HL-60/S4 treated with phorbol 12-myristate 13-acetate at 8.2 ng/mL for 4 days and 3 days (cell line): ENCODE measurements around the gene RNF126.
"Not testable (repeated sequence)": the region's sequence is repeated elsewhere in the genome, so short reads cannot be mapped to it uniquely, and the experiment has no call there.

ENCODE experiments used
- in situ Hi-C: fragments of 300-500 bp; cut with MboI; formaldehyde crosslinking; loops from 2 replicates; pipeline ENCODE4 v1.15.0; 2022; ENCODE audit warnings: low sequenced_read_pairs

RNF126 gene

GRCh38 chr19:686589-687297, 23.7 kb upstream of the RNF126 start:
- in situ Hi-C loops: no loop called here

GRCh38 chr19:685454-685931, 22.5 kb upstream of the RNF126 start:
- in situ Hi-C loops: no loop called here

- in situ Hi-C loops: no loop called here
Observed at GRCh38 chr19:682678-683320, 19.8 kb upstream of the RNF126 start.

GRCh38 chr19:681029-682019, 18.3 kb upstream of the RNF126 start:
- in situ Hi-C loops: no loop called here

- in situ Hi-C loops: no loop called here
Observed at GRCh38 chr19:680287-681028, 17.4 kb upstream of the RNF126 start.

- in situ Hi-C loops: no loop called here
Observed at GRCh38 chr19:679418-680286, 16.6 kb upstream of the RNF126 start.

- in situ Hi-C loops: no loop called here
Observed at GRCh38 chr19:678791-679388, 15.9 kb upstream of the RNF126 start.

- in situ Hi-C loops: no loop called here
Observed at GRCh38 chr19:677601-678436, 14.8 kb upstream of the RNF126 start.

- in situ Hi-C loops: no loop called here
Observed at GRCh38 chr19:677201-677600, 14.2 kb upstream of the RNF126 start.

- in situ Hi-C loops: no loop called here
Observed at GRCh38 chr19:676339-677105, 13.5 kb upstream of the RNF126 start, which contains the start of gene FSTL3. FSTL3 (plus strand) TSS chr19:676392; CDS start chr19:676424, 32 bp downstream.

GRCh38 chr19:676007-676338, 13.0 kb upstream of the RNF126 start:
- in situ Hi-C loops: no loop called here

GRCh38 chr19:674282-675151, 11.5 kb upstream of the RNF126 start:
- in situ Hi-C loops: no loop called here

- in situ Hi-C loops: no loop called here
Observed at GRCh38 chr19:670609-671075, 7.6 kb upstream of the RNF126 start.

- in situ Hi-C loops: not testable (repeated sequence)
Observed at GRCh38 chr19:668675-669434, 5.8 kb upstream of the RNF126 start.

- in situ Hi-C loops: not testable (repeated sequence)
Observed at GRCh38 chr19:666985-667573, 4.1 kb upstream of the RNF126 start.
